Measurements from ENCODE around the gene CNTNAP2.

DNA sequence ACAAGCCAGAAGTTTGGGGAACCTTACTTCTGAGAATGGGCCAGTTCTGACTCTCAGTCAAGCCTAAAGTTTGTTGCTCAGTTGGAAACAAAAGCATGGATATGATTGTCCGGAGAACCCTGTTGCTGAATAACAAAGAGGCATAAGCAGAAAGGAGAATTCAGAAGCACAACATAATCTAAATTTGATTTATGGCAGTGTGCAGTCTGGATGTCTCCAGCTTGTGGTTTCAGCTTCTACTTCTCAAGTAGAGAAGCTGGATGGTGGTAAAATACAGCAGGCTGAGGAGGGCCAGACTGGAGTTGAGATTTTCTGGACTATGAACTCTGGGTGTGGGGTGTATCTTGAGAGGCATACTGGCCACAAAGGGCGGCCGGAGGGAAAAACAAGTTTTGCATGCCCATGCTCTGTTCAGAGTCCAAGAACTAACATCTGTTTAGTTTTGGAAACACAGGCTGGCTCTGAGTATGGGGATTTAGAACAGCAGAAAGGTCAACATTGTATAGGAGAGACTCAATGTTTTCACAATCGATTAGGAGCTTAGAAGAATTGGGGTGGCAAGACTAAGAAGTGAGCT, 592.9 kb downstream of the CNTNAP2 start:
- TF ChIP-seq, protein P1, sequence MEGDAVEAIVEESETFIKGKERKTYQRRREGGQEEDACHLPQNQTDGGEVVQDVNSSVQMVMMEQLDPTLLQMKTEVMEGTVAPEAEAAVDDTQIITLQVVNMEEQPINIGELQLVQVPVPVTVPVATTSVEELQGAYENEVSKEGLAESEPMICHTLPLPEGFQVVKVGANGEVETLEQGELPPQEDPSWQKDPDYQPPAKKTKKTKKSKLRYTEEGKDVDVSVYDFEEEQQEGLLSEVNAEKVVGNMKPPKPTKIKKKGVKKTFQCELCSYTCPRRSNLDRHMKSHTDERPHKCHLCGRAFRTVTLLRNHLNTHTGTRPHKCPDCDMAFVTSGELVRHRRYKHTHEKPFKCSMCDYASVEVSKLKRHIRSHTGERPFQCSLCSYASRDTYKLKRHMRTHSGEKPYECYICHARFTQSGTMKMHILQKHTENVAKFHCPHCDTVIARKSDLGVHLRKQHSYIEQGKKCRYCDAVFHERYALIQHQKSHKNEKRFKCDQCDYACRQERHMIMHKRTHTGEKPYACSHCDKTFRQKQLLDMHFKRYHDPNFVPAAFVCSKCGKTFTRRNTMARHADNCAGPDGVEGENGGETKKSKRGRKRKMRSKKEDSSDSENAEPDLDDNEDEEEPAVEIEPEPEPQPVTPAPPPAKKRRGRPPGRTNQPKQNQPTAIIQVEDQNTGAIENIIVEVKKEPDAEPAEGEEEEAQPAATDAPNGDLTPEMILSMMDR (conservative IDR thresholded peaks at IDR 0.05) = no peak
- TF ChIP-seq ZFX (IDR thresholded peaks at IDR 0.05) = no peak

Data from C4-2B (cell line).